ENCODE data around the gene HILPDA.
"Not testable (repeated sequence)": the region's sequence is repeated elsewhere in the genome, so short reads cannot be mapped to it uniquely, and the experiment has no call there.

The HILPDA gene

GRCh38 chr7:128456255-128456725 is 612 bp downstream of the HILPDA start:
- DNase-seq (ENCODE audit: low read depth, low spot score): no peak
- H3K4me3 ChIP-seq (ENCODE audit: low read length): peak overlapping the region; percentile 98

GRCh38 chr7:128457385-128457784 is 1.7 kb downstream of the HILPDA start:
- DNase-seq (ENCODE audit: low read depth, low spot score): not testable (repeated sequence)
- peak overlapping the region; percentile 98; the same call in 1 of the 2 replicates for H3K4me3 ChIP-seq (ENCODE audit: low read length)

- H3K4me3 ChIP-seq (ENCODE audit: low read length): no peak overlapping the region
- peak; percentile 54 for DNase-seq (ENCODE audit: low read depth, low spot score)
Measured at GRCh38 chr7:128458956-128459355, 3.3 kb downstream of the HILPDA start.

- no peak overlapping the region for H3K4me3 ChIP-seq (ENCODE audit: low read length)
- peak; percentile 78 for DNase-seq (ENCODE audit: low read depth, low spot score)
Measured at GRCh38 chr7:128459394-128459878, 3.8 kb downstream of the HILPDA start.

- no peak overlapping the region for H3K4me3 ChIP-seq (ENCODE audit: low read length)
- no peak for DNase-seq (ENCODE audit: low read depth, low spot score)
Measured at GRCh38 chr7:128462460-128462859, 6.8 kb downstream of the HILPDA start.

GRCh38 chr7:128463345-128463744 is 7.7 kb downstream of the HILPDA start:
- H3K4me3 ChIP-seq (ENCODE audit: low read length); DNase-seq (ENCODE audit: low read depth, low spot score): not testable (repeated sequence)

GRCh38 chr7:128463933-128464332 is 8.3 kb downstream of the HILPDA start:
- not testable (repeated sequence) for DNase-seq (ENCODE audit: low read depth, low spot score); H3K4me3 ChIP-seq (ENCODE audit: low read length)

- not testable (repeated sequence) for DNase-seq (ENCODE audit: low read depth, low spot score); H3K4me3 ChIP-seq (ENCODE audit: low read length)
Measured at GRCh38 chr7:128466871-128467270, 11.2 kb downstream of the HILPDA start.

- peak; percentile 90 for DNase-seq (ENCODE audit: low read depth, low spot score)
- peak within 1 kb of the TSS; percentile 79 for H3K4me3 ChIP-seq (ENCODE audit: low read length)
Measured at GRCh38 chr7:128476402-128477335, 21.0 kb downstream of the HILPDA start, which contains the start of gene METTL2B. TSS of gene METTL2B (plus strand) at chr7:128476748. CDS start at chr7:128476766, 18 bp downstream.

- not testable (repeated sequence) for DNase-seq (ENCODE audit: low read depth, low spot score)
- peak overlapping the region; percentile 79 for H3K4me3 ChIP-seq (ENCODE audit: low read length)
Measured at GRCh38 chr7:128477336-128477690, 21.6 kb downstream of the HILPDA start.

- H3K4me3 ChIP-seq (ENCODE audit: low read length): not testable (repeated sequence)
Measured at GRCh38 chr7:128479082-128479481, 23.4 kb downstream of the HILPDA start.

GRCh38 chr7:128488134-128488533 is 32.5 kb downstream of the HILPDA start:
- DNase-seq (ENCODE audit: low read depth, low spot score); H3K4me3 ChIP-seq (ENCODE audit: low read length): not testable (repeated sequence)

More at GRCh38 chr7:128479082-128479481, 23.4 kb downstream of the HILPDA start:
- not testable (repeated sequence) for DNase-seq (ENCODE audit: low read depth, low spot score)

- no peak overlapping the region for H3K4me3 ChIP-seq (ENCODE audit: low read length)
- DNase-seq (ENCODE audit: low read depth, low spot score): no peak
Measured at GRCh38 chr7:128497405-128497804, 41.7 kb downstream of the HILPDA start.

- DNase-seq (ENCODE audit: low read depth, low spot score); H3K4me3 ChIP-seq (ENCODE audit: low read length): not testable (repeated sequence)
Measured at GRCh38 chr7:128505416-128505815, 49.7 kb downstream of the HILPDA start.

- not testable (repeated sequence) for DNase-seq (ENCODE audit: low read depth, low spot score); H3K4me3 ChIP-seq (ENCODE audit: low read length)
Measured at GRCh38 chr7:128506819-128507218, 51.1 kb downstream of the HILPDA start.

GRCh38 chr7:128507321-128507993 is 51.8 kb downstream of the HILPDA start:
- not testable (repeated sequence) for H3K4me3 ChIP-seq (ENCODE audit: low read length); DNase-seq (ENCODE audit: low read depth, low spot score)

Measured in Jurkat, Clone E6-1 (cell line).